ENCODE results near the gene NAV1. TPM values are rescaled to one million over a fixed set of nuclear protein-coding genes. Genes with fewer than 3 reads are reported as not detected.

NAV1 gene
- polyA plus RNA-seq, 4 donors = 0.67 to 6.4 (median 3.4) TPM

- peak; percentile 62 to 86 for DNase-seq
- Histone ChIP-seq H3K27ac (ENCODE audit: low read depth in 1 of 3, low read length in 2 of 3) (peak overlapping the region; percentile 17 to 91 (median 88)), H3K9me3 (ENCODE audit: control insufficient read depth in 2 of 2, insufficient read depth in 1 of 2, low read depth in 1 of 2, low read length in 1 of 2) (peaks cover 0 to 4% of the 10 kb centered on the region in 2 donors), H3K4me3 (ENCODE audit: low read depth in 1 of 3, low read length in 3 of 3) (no peak overlapping the region), H3K27me3 (ENCODE audit: control insufficient read depth in 3 of 3, insufficient read depth in 3 of 3, low read length in 3 of 3) (no peaks in the 10 kb centered on the region), H3K4me1 (ENCODE audit: control insufficient read depth in 3 of 3, insufficient read depth in 2 of 3, low read depth in 1 of 3, low read length in 2 of 3) (peaks cover 0 to 50% (median 5%) of the 10 kb centered on the region in 3 donors), H3K36me3 (ENCODE audit: control insufficient read depth in 3 of 3, insufficient read depth in 2 of 3, low read depth in 1 of 3, low read length in 3 of 3) (peaks cover 0 to 56% (median 6%) of the 10 kb centered on the region in 3 donors)
- no peak for FAIRE-seq
- WGBS, 3 donors = 32 to 38% (median 37%) methylated on average over 11 of the region's 11 CpGs
Measured at GRCh38 chr1:201495551-201496295, 43.2 kb upstream of the NAV1 start.

GRCh38 chr1:201496296-201496690 is 42.6 kb upstream of the NAV1 start:
- 58 to 73% (median 72%) methylated on average over 8 of the region's 8 CpGs for WGBS, 3 donors
- Histone ChIP-seq H3K4me1 (ENCODE audit: control insufficient read depth in 3 of 3, insufficient read depth in 2 of 3, low read depth in 1 of 3, low read length in 2 of 3) (peaks cover 4 to 55% (median 5%) of the 10 kb centered on the region in 3 donors), H3K4me3 (ENCODE audit: low read depth in 1 of 3, low read length in 3 of 3) (no peak overlapping the region), H3K36me3 (ENCODE audit: control insufficient read depth in 3 of 3, insufficient read depth in 2 of 3, low read depth in 1 of 3, low read length in 3 of 3) (peaks cover 0 to 53% (median 6%) of the 10 kb centered on the region in 3 donors), H3K27me3 (ENCODE audit: control insufficient read depth in 3 of 3, insufficient read depth in 3 of 3, low read length in 3 of 3) (no peaks in the 10 kb centered on the region), H3K27ac (ENCODE audit: low read depth in 1 of 3, low read length in 2 of 3) (peak overlapping the region; percentile 24 to 91 (median 88)), H3K9me3 (ENCODE audit: control insufficient read depth in 2 of 2, insufficient read depth in 1 of 2, low read depth in 1 of 2, low read length in 1 of 2) (peaks cover 0 to 4% of the 10 kb centered on the region in 2 donors)
- no peak for DNase-seq
- FAIRE-seq = no peak

GRCh38 chr1:201497935-201498509 is 40.9 kb upstream of the NAV1 start:
- DNase-seq (no peak), FAIRE-seq (no peak)
- whole genome bisulfite sequencing, 3 donors = 88 to 96% (median 90%) methylated on average over 16 of the region's 16 CpGs
- no peak overlapping the region for H3K4me3 ChIP-seq (ENCODE audit: low read depth in 1 of 3, low read length in 3 of 3)
- H3K9me3 ChIP-seq (ENCODE audit: control insufficient read depth in 2 of 2, insufficient read depth in 1 of 2, low read depth in 1 of 2, low read length in 1 of 2) = peaks cover 0 to 2% of the 10 kb centered on the region in 2 donors
- peaks cover 0 to 45% (median 6%) of the 10 kb centered on the region in 3 donors for H3K36me3 ChIP-seq (ENCODE audit: control insufficient read depth in 3 of 3, insufficient read depth in 2 of 3, low read depth in 1 of 3, low read length in 3 of 3)
- H3K27me3 ChIP-seq (ENCODE audit: control insufficient read depth in 3 of 3, insufficient read depth in 3 of 3, low read length in 3 of 3) = no peaks in the 10 kb centered on the region
- peak overlapping the region in 1 of 3 donors; percentile 37 for H3K27ac ChIP-seq (ENCODE audit: low read depth in 1 of 3, low read length in 2 of 3)
- peaks cover 3 to 68% (median 6%) of the 10 kb centered on the region in 3 donors for H3K4me1 ChIP-seq (ENCODE audit: control insufficient read depth in 3 of 3, insufficient read depth in 2 of 3, low read depth in 1 of 3, low read length in 2 of 3)

- WGBS, 3 donors = 89 to 95% (median 92%) methylated on average over 8 of the region's 8 CpGs
- H3K27ac ChIP-seq (ENCODE audit: low read depth in 1 of 3, low read length in 2 of 3) = peak overlapping the region in 1 of 3 donors; percentile 37
- no peak for FAIRE-seq
Measured at GRCh38 chr1:201498621-201499020, 40.3 kb upstream of the NAV1 start.

DNA sequence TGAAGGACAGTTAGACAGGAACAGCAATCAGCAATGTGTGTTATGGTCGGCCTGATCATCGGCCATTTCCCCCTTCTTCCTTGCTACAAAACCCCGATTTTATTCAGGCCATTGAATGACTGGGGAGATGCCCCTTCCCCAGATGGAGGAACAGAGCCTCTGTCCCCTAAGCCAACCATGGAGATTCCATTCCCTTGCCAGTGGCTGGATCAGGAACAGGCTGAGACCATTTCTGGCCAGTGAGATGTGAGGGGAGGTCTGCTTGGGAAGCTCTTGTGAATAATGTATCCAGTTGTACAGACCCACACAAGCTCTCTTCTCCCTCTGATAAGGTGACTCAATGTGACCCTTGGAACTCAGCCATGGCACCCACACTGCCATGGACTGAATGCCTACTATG is 39.7 kb upstream of the NAV1 start:
- no peak overlapping the region for H3K4me3 ChIP-seq (ENCODE audit: low read depth in 1 of 3, low read length in 3 of 3)
- H3K27me3 ChIP-seq (ENCODE audit: control insufficient read depth in 3 of 3, insufficient read depth in 3 of 3, low read length in 3 of 3) = no peaks in the 10 kb centered on the region
- H3K36me3 ChIP-seq (ENCODE audit: control insufficient read depth in 3 of 3, insufficient read depth in 2 of 3, low read depth in 1 of 3, low read length in 3 of 3) = peaks cover 0 to 36% (median 4%) of the 10 kb centered on the region in 3 donors
- H3K4me1 ChIP-seq (ENCODE audit: control insufficient read depth in 3 of 3, insufficient read depth in 2 of 3, low read depth in 1 of 3, low read length in 2 of 3) = peaks cover 3 to 65% (median 6%) of the 10 kb centered on the region in 3 donors
- no peak for DNase-seq
- FAIRE-seq = no peak
- 90 to 94% (median 93%) methylated on average over 3 of the region's 3 CpGs for WGBS, 3 donors
- H3K27ac ChIP-seq (ENCODE audit: low read depth in 1 of 3, low read length in 2 of 3) = peak overlapping the region in 1 of 3 donors; percentile 50
- H3K9me3 ChIP-seq (ENCODE audit: control insufficient read depth in 2 of 2, insufficient read depth in 1 of 2, low read depth in 1 of 2, low read length in 1 of 2) = no peaks in the 10 kb centered on the region

More at GRCh38 chr1:201498621-201499020, 40.3 kb upstream of the NAV1 start:
- peaks cover 0 to 41% (median 6%) of the 10 kb centered on the region in 3 donors for H3K36me3 ChIP-seq (ENCODE audit: control insufficient read depth in 3 of 3, insufficient read depth in 2 of 3, low read depth in 1 of 3, low read length in 3 of 3)
- H3K4me1 ChIP-seq (ENCODE audit: control insufficient read depth in 3 of 3, insufficient read depth in 2 of 3, low read depth in 1 of 3, low read length in 2 of 3) = peaks cover 3 to 65% (median 6%) of the 10 kb centered on the region in 3 donors
- no peak overlapping the region for H3K4me3 ChIP-seq (ENCODE audit: low read depth in 1 of 3, low read length in 3 of 3)
- no peaks in the 10 kb centered on the region for H3K27me3 ChIP-seq (ENCODE audit: control insufficient read depth in 3 of 3, insufficient read depth in 3 of 3, low read length in 3 of 3)
- no peaks in the 10 kb centered on the region for H3K9me3 ChIP-seq (ENCODE audit: control insufficient read depth in 2 of 2, insufficient read depth in 1 of 2, low read depth in 1 of 2, low read length in 1 of 2)
- DNase-seq = no peak

- Histone ChIP-seq H3K36me3 (ENCODE audit: control insufficient read depth in 3 of 3, insufficient read depth in 2 of 3, low read depth in 1 of 3, low read length in 3 of 3) (peaks cover 0 to 29% (median 3%) of the 10 kb centered on the region in 3 donors), H3K4me3 (ENCODE audit: low read depth in 1 of 3, low read length in 3 of 3) (no peak overlapping the region), H3K9me3 (ENCODE audit: control insufficient read depth in 2 of 2, insufficient read depth in 1 of 2, low read depth in 1 of 2, low read length in 1 of 2) (no peaks in the 10 kb centered on the region), H3K27me3 (ENCODE audit: control insufficient read depth in 3 of 3, insufficient read depth in 3 of 3, low read length in 3 of 3) (no peaks in the 10 kb centered on the region), H3K4me1 (ENCODE audit: control insufficient read depth in 3 of 3, insufficient read depth in 2 of 3, low read depth in 1 of 3, low read length in 2 of 3) (peaks cover 3 to 61% (median 6%) of the 10 kb centered on the region in 3 donors), H3K27ac (ENCODE audit: low read depth in 1 of 3, low read length in 2 of 3) (peak overlapping the region in 2 of 3 donors; percentile 76 to 77)
- 74 to 89% (median 87%) methylated on average over 8 of the region's 8 CpGs for WGBS, 3 donors
- DNase-seq (peak in 1 of 2 donors; percentile 22), FAIRE-seq (no peak)
Measured at GRCh38 chr1:201499795-201500669, 38.9 kb upstream of the NAV1 start.

DNA sequence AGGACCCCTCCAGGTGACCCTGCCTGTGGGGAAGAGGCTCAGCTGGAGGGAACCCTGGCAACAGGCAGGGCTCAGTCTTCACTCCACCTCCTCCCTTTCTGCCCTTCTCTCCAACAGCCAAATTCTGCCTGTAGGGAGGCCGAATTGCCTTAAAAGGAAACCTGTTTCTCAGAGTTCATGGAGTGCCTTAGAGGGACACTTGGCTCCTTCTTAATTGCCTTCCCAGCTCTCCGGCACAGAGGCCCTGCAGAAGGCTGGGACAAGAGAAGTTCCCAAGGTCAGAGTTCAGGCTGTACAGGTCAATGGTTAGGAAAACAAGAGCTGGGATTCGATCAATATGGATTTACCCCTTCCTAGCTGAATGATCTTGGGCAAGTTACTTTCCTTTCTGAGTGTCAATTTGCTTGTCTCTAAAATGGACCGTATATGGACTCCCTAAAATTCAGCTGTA is 38.2 kb upstream of the NAV1 start:
- no peaks in the 10 kb centered on the region for H3K9me3 ChIP-seq (ENCODE audit: control insufficient read depth in 2 of 2, insufficient read depth in 1 of 2, low read depth in 1 of 2, low read length in 1 of 2)
- H3K27me3 ChIP-seq (ENCODE audit: control insufficient read depth in 3 of 3, insufficient read depth in 3 of 3, low read length in 3 of 3) = no peaks in the 10 kb centered on the region
- H3K4me1 ChIP-seq (ENCODE audit: control insufficient read depth in 3 of 3, insufficient read depth in 2 of 3, low read depth in 1 of 3, low read length in 2 of 3) = peaks cover 3 to 61% (median 6%) of the 10 kb centered on the region in 3 donors
- FAIRE-seq (no peak), DNase-seq (peak; percentile 44 to 45)
- H3K36me3 ChIP-seq (ENCODE audit: control insufficient read depth in 3 of 3, insufficient read depth in 2 of 3, low read depth in 1 of 3, low read length in 3 of 3) = peaks cover 0 to 29% (median 3%) of the 10 kb centered on the region in 3 donors
- H3K4me3 ChIP-seq (ENCODE audit: low read depth in 1 of 3, low read length in 3 of 3) = no peak overlapping the region
- 39 to 50% (median 49%) methylated on average over 4 of the region's 4 CpGs for WGBS, 3 donors
- H3K27ac ChIP-seq (ENCODE audit: low read depth in 1 of 3, low read length in 2 of 3) = peak overlapping the region in 2 of 3 donors; percentile 76 to 77

DNA sequence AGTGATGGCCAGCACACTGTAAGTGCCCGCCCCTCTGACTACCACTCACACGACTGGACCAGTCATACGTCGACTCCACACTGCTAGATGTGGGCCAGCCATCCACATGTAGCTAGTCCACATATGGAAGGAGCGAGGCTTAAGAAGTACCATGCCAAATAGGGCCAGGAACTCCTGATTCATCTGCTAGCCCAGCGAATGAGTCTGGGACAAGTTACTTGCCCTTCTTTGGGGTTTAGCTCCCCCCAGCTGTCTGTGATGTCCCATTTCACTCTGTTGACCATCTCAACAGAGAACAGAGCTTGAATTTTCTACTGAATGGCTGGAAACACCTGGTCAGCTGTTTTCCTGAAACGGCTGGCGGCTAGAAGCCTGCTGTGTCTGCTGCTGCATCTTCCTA is 37.8 kb upstream of the NAV1 start:
- Histone ChIP-seq H3K9me3 (ENCODE audit: control insufficient read depth in 2 of 2, insufficient read depth in 1 of 2, low read depth in 1 of 2, low read length in 1 of 2) (no peaks in the 10 kb centered on the region), H3K4me3 (ENCODE audit: low read depth in 1 of 3, low read length in 3 of 3) (no peak overlapping the region), H3K4me1 (ENCODE audit: control insufficient read depth in 3 of 3, insufficient read depth in 2 of 3, low read depth in 1 of 3, low read length in 2 of 3) (peaks cover 0 to 61% (median 6%) of the 10 kb centered on the region in 3 donors), H3K27me3 (ENCODE audit: control insufficient read depth in 3 of 3, insufficient read depth in 3 of 3, low read length in 3 of 3) (no peaks in the 10 kb centered on the region), H3K36me3 (ENCODE audit: control insufficient read depth in 3 of 3, insufficient read depth in 2 of 3, low read depth in 1 of 3, low read length in 3 of 3) (peaks cover 0 to 30% (median 0%) of the 10 kb centered on the region in 3 donors), H3K27ac (ENCODE audit: low read depth in 1 of 3, low read length in 2 of 3) (peak overlapping the region; percentile 4 to 77 (median 76))
- FAIRE-seq (no peak), DNase-seq (no peak)
- WGBS, 3 donors = 81 to 95% (median 94%) methylated on average over 8 of the region's 8 CpGs
